22Rv1 (cell line): ENCODE data around the gene WTAP.

Experiments used
- ZFX ChIP-seq: fragments of 450-650 bp; IDR thresholded peaks from 2 replicates; pipeline ENCODE4 v1.6.1; 2017; ENCODE audit warnings: antibody characterized with exemption, borderline replicate concordance
- TF ChIP-seq, protein P1 (sequence below): fragments of 450-650 bp; IDR thresholded peaks from 2 replicates; pipeline ENCODE4 v1.5.1; 2017; ENCODE audit warnings: mild to moderate bottlenecking

DNA sequence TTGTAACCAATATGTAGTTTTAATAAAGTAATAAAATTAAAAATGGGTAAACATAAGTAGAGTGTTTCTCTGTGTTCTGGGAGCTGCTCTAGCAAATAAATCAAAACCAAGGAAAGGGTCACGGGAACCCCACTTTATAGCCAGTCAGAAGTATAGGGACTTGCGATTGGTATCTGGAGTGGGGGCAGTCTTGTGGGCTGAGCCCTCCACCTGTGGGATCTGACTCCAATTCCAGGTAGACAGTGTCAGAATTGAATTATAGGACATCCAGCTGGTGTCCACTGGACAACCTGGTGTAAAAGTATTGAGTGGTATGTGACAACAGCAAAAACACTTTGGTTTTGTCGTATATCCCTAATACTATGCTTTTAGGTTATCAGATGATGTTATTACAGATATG is 48.7 kb upstream of the WTAP start:
- TF ChIP-seq, protein P1, sequence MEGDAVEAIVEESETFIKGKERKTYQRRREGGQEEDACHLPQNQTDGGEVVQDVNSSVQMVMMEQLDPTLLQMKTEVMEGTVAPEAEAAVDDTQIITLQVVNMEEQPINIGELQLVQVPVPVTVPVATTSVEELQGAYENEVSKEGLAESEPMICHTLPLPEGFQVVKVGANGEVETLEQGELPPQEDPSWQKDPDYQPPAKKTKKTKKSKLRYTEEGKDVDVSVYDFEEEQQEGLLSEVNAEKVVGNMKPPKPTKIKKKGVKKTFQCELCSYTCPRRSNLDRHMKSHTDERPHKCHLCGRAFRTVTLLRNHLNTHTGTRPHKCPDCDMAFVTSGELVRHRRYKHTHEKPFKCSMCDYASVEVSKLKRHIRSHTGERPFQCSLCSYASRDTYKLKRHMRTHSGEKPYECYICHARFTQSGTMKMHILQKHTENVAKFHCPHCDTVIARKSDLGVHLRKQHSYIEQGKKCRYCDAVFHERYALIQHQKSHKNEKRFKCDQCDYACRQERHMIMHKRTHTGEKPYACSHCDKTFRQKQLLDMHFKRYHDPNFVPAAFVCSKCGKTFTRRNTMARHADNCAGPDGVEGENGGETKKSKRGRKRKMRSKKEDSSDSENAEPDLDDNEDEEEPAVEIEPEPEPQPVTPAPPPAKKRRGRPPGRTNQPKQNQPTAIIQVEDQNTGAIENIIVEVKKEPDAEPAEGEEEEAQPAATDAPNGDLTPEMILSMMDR: no peak
- TF ChIP-seq ZFX: no peak
